ENCODE measurements around the gene NRG2. TPM values are rescaled to one million over a fixed set of nuclear protein-coding genes. Genes with fewer than 3 reads are reported as not detected.

Gene NRG2
- total RNA-seq, 1 experiment from 2014 or later, result not detected

DNA sequence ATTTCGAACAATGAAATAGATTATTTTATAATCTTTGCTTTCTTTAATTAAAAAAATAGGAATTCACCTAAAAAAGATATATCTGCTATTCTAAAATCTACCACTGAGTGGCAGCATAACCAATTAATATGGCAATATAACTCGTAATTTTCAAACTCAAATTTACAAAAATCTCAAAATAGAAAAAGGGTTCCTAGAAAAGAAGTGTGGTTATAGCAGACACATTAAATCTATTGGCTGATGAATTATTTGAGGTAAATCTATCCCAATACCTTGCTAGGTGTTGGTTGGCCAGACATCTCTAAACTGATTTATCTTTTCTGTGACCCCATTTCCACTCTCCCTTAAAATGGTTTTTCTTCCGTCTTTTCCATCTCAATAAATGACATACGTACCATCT is 30.2 kb upstream of the NRG2 start:
- H3K36me3 ChIP-seq (ENCODE audit: insufficient read depth, low read length), result no peaks in the 10 kb centered on the region
- H4K20me1 ChIP-seq (ENCODE audit: insufficient read depth, low read depth, low read length), result no peaks in the 10 kb centered on the region
- no peaks in the 10 kb centered on the region for H3K9me2 ChIP-seq (replicated peaks; ENCODE audit: insufficient read depth, low read length)
- no peaks in the 10 kb centered on the region for H3K9me3 ChIP-seq (ENCODE audit: low read length)
- H3K27ac ChIP-seq (ENCODE audit: low read length), result no peak overlapping the region
- H3K4me1 ChIP-seq (ENCODE audit: low read length), result no peaks in the 10 kb centered on the region
- no peaks in the 10 kb centered on the region for H3K27me3 ChIP-seq (ENCODE audit: low read length)
- H3K9ac ChIP-seq (ENCODE audit: low read length), result no peak overlapping the region
- peak; percentile 78 for DNase-seq
- no peak overlapping the region for H3K4me2 ChIP-seq (ENCODE audit: low read depth, low read length, poor library complexity, severe bottlenecking)
- H3K4me3 ChIP-seq (ENCODE audit: low read length), result no peak overlapping the region
- no peak overlapping the region for H2AFZ ChIP-seq (ENCODE audit: low read length)
- H3K79me2 ChIP-seq (ENCODE audit: low read length), result no peaks in the 10 kb centered on the region

DNA sequence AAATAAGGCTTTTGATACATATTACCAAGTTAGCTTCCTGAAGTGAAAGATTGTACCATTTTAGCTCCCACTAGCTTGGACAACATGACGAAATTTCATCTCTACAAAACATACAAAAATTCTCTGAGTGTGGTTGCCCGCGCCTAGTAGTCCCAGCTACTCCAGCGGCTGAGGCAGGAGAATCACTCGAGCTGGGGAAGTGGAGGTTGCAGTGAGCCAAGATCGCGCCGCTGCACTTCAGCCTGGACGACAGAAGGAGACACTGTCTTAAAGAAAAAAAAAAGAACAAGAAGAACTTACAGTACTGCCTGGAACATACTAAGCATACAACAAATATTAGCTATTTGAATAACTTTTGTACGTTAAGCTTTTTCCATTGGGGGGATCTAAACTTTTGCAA is 29.7 kb upstream of the NRG2 start:
- Histone ChIP-seq H2AFZ (ENCODE audit: low read length) (no peak overlapping the region), H3K4me3 (ENCODE audit: low read length) (no peak overlapping the region), H3K9me3 (ENCODE audit: low read length) (no peaks in the 10 kb centered on the region), H3K27ac (ENCODE audit: low read length) (no peak overlapping the region), H3K4me2 (ENCODE audit: low read depth, low read length, poor library complexity, severe bottlenecking) (no peak overlapping the region), H3K9me2 (replicated peaks; ENCODE audit: insufficient read depth, low read length) (no peaks in the 10 kb centered on the region), H3K36me3 (ENCODE audit: insufficient read depth, low read length) (no peaks in the 10 kb centered on the region), H3K4me1 (ENCODE audit: low read length) (no peaks in the 10 kb centered on the region), H3K79me2 (ENCODE audit: low read length) (no peaks in the 10 kb centered on the region), H4K20me1 (ENCODE audit: insufficient read depth, low read depth, low read length) (no peaks in the 10 kb centered on the region), H3K9ac (ENCODE audit: low read length) (no peak overlapping the region), H3K27me3 (ENCODE audit: low read length) (no peaks in the 10 kb centered on the region)
- no peak for DNase-seq

DNA sequence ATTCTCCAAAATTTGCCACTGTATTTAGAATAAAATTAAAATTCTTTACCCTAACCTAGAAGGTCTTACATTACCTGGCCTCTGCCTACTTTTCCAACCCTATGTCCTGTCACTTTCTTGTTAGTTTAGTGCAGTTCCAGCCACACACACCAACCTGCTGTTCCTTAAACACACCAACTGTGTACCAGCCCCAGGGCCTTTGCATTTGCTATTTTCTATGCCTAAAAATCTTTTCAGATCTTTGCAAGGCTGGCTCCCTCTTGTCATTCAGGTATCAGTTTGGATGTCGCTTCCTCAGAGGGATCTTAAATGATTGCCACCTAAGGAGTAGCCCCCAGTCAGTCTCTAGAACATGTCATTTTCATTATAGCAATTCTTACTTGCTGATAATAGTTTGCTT is 17.7 kb upstream of the NRG2 start:
- Histone ChIP-seq H3K4me1 (ENCODE audit: low read length) (no peaks in the 10 kb centered on the region), H3K27me3 (ENCODE audit: low read length) (no peaks in the 10 kb centered on the region), H3K36me3 (ENCODE audit: insufficient read depth, low read length) (no peaks in the 10 kb centered on the region), H3K4me3 (ENCODE audit: low read length) (no peak overlapping the region), H2AFZ (ENCODE audit: low read length) (no peak overlapping the region), H3K9me3 (ENCODE audit: low read length) (no peaks in the 10 kb centered on the region), H4K20me1 (ENCODE audit: insufficient read depth, low read depth, low read length) (no peaks in the 10 kb centered on the region), H3K27ac (ENCODE audit: low read length) (no peak overlapping the region), H3K79me2 (ENCODE audit: low read length) (no peaks in the 10 kb centered on the region), H3K4me2 (ENCODE audit: low read depth, low read length, poor library complexity, severe bottlenecking) (no peak overlapping the region), H3K9me2 (replicated peaks; ENCODE audit: insufficient read depth, low read length) (no peaks in the 10 kb centered on the region), H3K9ac (ENCODE audit: low read length) (no peak overlapping the region)
- no peak for DNase-seq

DNA sequence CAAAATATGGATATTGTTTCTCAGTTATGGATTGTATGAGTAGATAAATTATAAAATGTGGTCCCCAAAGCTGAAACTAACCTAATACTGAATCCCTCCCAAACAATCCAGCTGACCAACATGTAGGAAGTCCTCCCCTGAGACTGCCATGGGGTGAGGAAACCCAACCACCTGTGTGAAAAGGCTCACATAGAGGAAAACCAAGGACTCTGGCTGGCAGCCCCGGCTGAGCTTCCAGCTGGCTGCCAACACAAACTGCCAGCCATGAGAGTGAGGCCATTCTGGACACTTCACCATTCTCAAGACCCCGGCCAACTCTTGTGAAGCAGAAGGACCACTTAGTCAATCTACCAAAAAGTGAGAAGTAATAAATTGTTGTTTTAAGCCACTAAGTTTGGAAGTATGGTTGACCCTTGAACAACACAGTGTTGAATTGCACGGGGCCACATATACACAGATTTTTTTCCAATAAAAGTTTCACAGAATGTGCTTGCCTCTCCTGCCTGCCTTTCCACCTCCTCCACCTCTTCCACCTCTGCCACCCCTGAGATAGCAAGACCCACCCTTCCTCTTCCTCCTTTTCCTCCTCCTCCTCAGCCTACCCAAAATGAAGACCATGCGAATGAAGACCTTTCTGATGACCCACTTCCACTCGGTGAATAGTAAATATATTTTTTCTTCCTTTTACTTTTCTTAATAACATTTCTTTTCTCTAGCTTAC is 15.3 kb upstream of the NRG2 start:
- no peaks in the 10 kb centered on the region for H3K27me3 ChIP-seq (ENCODE audit: low read length)
- no peak overlapping the region for H2AFZ ChIP-seq (ENCODE audit: low read length)
- no peak for DNase-seq
- H3K9me3 ChIP-seq (ENCODE audit: low read length), result no peaks in the 10 kb centered on the region
- H3K4me1 ChIP-seq (ENCODE audit: low read length), result no peaks in the 10 kb centered on the region
- no peaks in the 10 kb centered on the region for H3K79me2 ChIP-seq (ENCODE audit: low read length)
- no peaks in the 10 kb centered on the region for H3K36me3 ChIP-seq (ENCODE audit: insufficient read depth, low read length)
- H3K27ac ChIP-seq (ENCODE audit: low read length), result no peak overlapping the region
- H3K9ac ChIP-seq (ENCODE audit: low read length), result no peak overlapping the region
- H3K4me3 ChIP-seq (ENCODE audit: low read length), result no peak overlapping the region
- H3K9me2 ChIP-seq (replicated peaks; ENCODE audit: insufficient read depth, low read length), result no peaks in the 10 kb centered on the region
- no peak overlapping the region for H3K4me2 ChIP-seq (ENCODE audit: low read depth, low read length, poor library complexity, severe bottlenecking)
- H4K20me1 ChIP-seq (ENCODE audit: insufficient read depth, low read depth, low read length), result no peaks in the 10 kb centered on the region

DNA sequence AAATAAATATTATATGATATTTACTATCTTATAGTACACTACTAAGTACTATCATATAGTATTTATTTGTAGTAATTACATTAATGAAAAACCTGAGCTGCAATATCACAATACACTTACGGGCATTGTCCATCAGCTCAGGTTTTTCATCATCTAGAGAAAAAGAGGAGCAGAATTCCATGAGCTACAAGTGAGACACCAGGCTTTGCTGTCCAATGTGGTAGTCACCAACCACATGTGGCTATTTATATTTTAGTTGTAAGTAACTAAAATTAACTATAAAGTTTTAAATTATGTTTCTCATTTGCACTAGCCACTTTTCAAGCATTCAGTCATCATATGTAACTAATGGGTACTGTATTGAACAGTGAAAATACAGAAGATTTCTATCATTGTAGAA is 13.8 kb upstream of the NRG2 start:
- DNase-seq, result no peak
- H4K20me1 ChIP-seq (ENCODE audit: insufficient read depth, low read depth, low read length), result no peaks in the 10 kb centered on the region

DNA sequence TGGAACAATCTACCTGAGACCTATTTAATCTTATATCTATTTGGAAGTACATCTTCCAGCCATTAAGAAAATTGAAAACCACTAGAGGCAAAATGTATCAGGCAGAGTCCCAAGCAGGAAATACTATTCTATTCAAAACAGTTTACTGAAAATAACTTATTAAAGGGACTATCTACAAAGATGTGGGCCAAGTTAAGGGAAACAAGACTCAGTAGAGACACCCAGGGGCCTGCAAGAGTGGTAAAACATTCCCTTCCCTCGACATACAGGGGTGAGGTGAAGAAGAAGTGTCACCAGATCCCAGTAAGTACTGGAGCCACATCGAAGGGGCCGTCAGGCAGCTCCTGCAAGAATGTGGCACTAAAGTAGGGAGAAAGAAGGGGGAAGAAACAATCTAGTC is 12.1 kb upstream of the NRG2 start:
- H3K9ac ChIP-seq (ENCODE audit: low read length), result no peak overlapping the region
- H2AFZ ChIP-seq (ENCODE audit: low read length), result no peak overlapping the region
- H3K36me3 ChIP-seq (ENCODE audit: insufficient read depth, low read length), result no peaks in the 10 kb centered on the region
- no peak overlapping the region for H3K4me3 ChIP-seq (ENCODE audit: low read length)
- H3K4me2 ChIP-seq (ENCODE audit: low read depth, low read length, poor library complexity, severe bottlenecking), result no peak overlapping the region
- H3K9me2 ChIP-seq (replicated peaks; ENCODE audit: insufficient read depth, low read length), result no peaks in the 10 kb centered on the region
- H4K20me1 ChIP-seq (ENCODE audit: insufficient read depth, low read depth, low read length), result no peaks in the 10 kb centered on the region
- DNase-seq, result no peak
- H3K4me1 ChIP-seq (ENCODE audit: low read length), result no peaks in the 10 kb centered on the region
- no peaks in the 10 kb centered on the region for H3K27me3 ChIP-seq (ENCODE audit: low read length)
- H3K79me2 ChIP-seq (ENCODE audit: low read length), result no peaks in the 10 kb centered on the region
- no peaks in the 10 kb centered on the region for H3K9me3 ChIP-seq (ENCODE audit: low read length)
- no peak overlapping the region for H3K27ac ChIP-seq (ENCODE audit: low read length)

More for the DNA sequence above, 13.8 kb upstream of the NRG2 start:
- Histone ChIP-seq H3K27me3 (ENCODE audit: low read length) (no peaks in the 10 kb centered on the region), H3K9me2 (replicated peaks; ENCODE audit: insufficient read depth, low read length) (no peaks in the 10 kb centered on the region), H3K9ac (ENCODE audit: low read length) (no peak overlapping the region), H2AFZ (ENCODE audit: low read length) (no peak overlapping the region), H3K79me2 (ENCODE audit: low read length) (no peaks in the 10 kb centered on the region), H3K4me3 (ENCODE audit: low read length) (no peak overlapping the region), H3K27ac (ENCODE audit: low read length) (no peak overlapping the region), H3K4me1 (ENCODE audit: low read length) (no peaks in the 10 kb centered on the region), H3K4me2 (ENCODE audit: low read depth, low read length, poor library complexity, severe bottlenecking) (no peak overlapping the region), H3K36me3 (ENCODE audit: insufficient read depth, low read length) (no peaks in the 10 kb centered on the region), H3K9me3 (ENCODE audit: low read length) (no peaks in the 10 kb centered on the region)

DNA sequence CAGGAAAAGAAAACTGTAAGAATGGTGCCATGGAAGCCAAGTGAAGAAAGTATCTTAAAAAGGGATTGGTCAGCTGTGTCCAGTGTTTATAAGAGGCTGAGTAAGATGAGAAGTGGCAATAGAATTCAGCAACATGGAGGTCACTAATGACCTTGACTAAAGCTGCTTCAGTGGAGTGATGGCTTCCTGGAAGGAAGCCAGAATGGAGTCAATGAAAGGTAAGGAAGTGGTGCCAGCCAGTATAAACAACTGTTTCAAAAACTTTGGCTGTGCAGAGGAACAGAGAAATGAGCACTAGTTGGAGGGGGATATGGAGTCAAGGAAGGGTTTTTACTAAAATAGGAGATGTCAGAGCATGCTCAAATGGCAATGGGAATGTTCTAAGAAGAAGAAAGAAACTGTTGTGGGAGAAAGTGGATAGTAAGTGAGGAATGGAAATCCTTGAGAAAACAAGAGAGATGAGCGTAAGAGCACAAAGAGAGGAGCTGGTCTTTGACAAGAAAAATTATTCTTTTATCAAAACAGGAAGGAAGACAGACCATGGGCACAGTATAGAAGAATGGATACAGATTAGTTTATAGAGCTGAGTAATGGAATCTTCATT is 11.1 kb upstream of the NRG2 start:
- Histone ChIP-seq H3K9me3 (ENCODE audit: low read length) (no peaks in the 10 kb centered on the region), H2AFZ (ENCODE audit: low read length) (no peak overlapping the region), H3K9ac (ENCODE audit: low read length) (no peak overlapping the region), H3K27me3 (ENCODE audit: low read length) (no peaks in the 10 kb centered on the region), H3K4me2 (ENCODE audit: low read depth, low read length, poor library complexity, severe bottlenecking) (no peak overlapping the region), H4K20me1 (ENCODE audit: insufficient read depth, low read depth, low read length) (no peaks in the 10 kb centered on the region), H3K36me3 (ENCODE audit: insufficient read depth, low read length) (no peaks in the 10 kb centered on the region), H3K79me2 (ENCODE audit: low read length) (no peaks in the 10 kb centered on the region), H3K27ac (ENCODE audit: low read length) (no peak overlapping the region), H3K4me3 (ENCODE audit: low read length) (no peak overlapping the region), H3K4me1 (ENCODE audit: low read length) (no peaks in the 10 kb centered on the region), H3K9me2 (replicated peaks; ENCODE audit: insufficient read depth, low read length) (no peaks in the 10 kb centered on the region)
- no peak for DNase-seq

DNA sequence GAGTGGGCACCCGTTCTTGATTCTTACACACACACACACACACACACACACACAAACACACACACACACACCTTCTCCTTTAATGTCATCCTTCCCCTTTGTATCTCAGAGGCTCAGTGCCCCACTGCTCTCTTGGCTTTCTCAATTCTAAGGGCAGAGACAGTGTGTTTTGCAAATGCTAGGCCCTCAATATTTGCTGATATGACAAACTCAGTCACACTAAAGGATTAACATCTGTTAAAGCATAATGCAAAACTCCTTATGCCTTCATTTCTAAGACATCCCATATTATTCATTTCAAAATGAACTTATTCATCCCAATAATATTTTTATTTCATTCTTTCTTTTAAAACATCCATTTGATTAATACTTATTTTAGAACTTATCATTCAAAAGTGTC is 8.9 kb upstream of the NRG2 start:
- no peaks in the 10 kb centered on the region for H3K4me1 ChIP-seq (ENCODE audit: low read length)
- no peak overlapping the region for H3K9ac ChIP-seq (ENCODE audit: low read length)
- no peaks in the 10 kb centered on the region for H3K36me3 ChIP-seq (ENCODE audit: insufficient read depth, low read length)
- H3K27me3 ChIP-seq (ENCODE audit: low read length), result no peaks in the 10 kb centered on the region
- H3K4me3 ChIP-seq (ENCODE audit: low read length), result no peak overlapping the region
- no peaks in the 10 kb centered on the region for H3K9me3 ChIP-seq (ENCODE audit: low read length)
- no peak for DNase-seq
- no peak overlapping the region for H2AFZ ChIP-seq (ENCODE audit: low read length)
- H3K4me2 ChIP-seq (ENCODE audit: low read depth, low read length, poor library complexity, severe bottlenecking), result no peak overlapping the region
- H3K79me2 ChIP-seq (ENCODE audit: low read length), result no peaks in the 10 kb centered on the region
- no peaks in the 10 kb centered on the region for H4K20me1 ChIP-seq (ENCODE audit: insufficient read depth, low read depth, low read length)
- no peaks in the 10 kb centered on the region for H3K9me2 ChIP-seq (replicated peaks; ENCODE audit: insufficient read depth, low read length)
- H3K27ac ChIP-seq (ENCODE audit: low read length), result no peak overlapping the region
